Activated CD4-positive, alpha-beta T cell treated with anti-CD3 and anti-CD28 coated beads for 1 hour (primary cell): ENCODE results near the gene FAM72A.

Experiments used
- DNase-seq: peaks from one replicate; pipeline ENCODE4 v3.0.0-alpha.2; 2020

The FAM72A gene

GRCh38 chr1:206145771-206146290 lies 56.8 kb downstream of the FAM72A start:
- no peak for DNase-seq

GRCh38 chr1:206144605-206145004 lies 58.0 kb downstream of the FAM72A start:
- no peak for DNase-seq

GRCh38 chr1:206143537-206144172 lies 59.0 kb downstream of the FAM72A start:
- no peak for DNase-seq

- no peak for DNase-seq
Observed at GRCh38 chr1:206142770-206143169, 59.9 kb downstream of the FAM72A start.

GRCh38 chr1:206142011-206142410 lies 60.6 kb downstream of the FAM72A start:
- DNase-seq, result no peak

GRCh38 chr1:206136241-206136640 lies 66.4 kb downstream of the FAM72A start:
- DNase-seq, result no peak
